ENCODE data around the gene CDX2. TPM values are rescaled to one million over a fixed set of nuclear protein-coding genes. Genes with fewer than 3 reads are reported as not detected.

The CDX2 gene
- total RNA-seq, 1 donor from 2014 or later, result not detected

DNA sequence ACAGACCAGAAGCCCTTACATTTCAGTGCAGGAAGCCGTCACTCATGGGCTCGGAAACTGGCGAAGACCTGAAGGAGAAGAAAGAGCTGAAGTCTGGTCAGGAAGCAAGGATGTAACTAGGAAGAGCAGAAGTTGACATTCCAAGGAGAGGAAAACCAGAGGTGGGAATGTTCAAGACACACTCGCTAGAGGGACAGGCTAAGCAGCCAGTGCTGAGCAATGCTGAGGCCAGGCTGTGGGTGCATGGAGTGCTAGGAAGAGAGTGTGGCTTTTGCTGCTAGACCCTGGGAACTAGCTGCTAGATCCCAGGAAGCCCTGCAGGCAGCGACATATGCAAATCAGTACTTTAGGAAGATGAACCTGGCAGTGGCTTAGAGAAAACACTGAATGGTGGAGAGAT, 31.5 kb upstream of the CDX2 start:
- POLR2A ChIA-PET, result no interaction called here
- no peaks in the 10 kb centered on the region for H3K36me3 Mint-ChIP-seq (ENCODE audit: low read depth)
- TF ChIP-seq, protein P1, sequence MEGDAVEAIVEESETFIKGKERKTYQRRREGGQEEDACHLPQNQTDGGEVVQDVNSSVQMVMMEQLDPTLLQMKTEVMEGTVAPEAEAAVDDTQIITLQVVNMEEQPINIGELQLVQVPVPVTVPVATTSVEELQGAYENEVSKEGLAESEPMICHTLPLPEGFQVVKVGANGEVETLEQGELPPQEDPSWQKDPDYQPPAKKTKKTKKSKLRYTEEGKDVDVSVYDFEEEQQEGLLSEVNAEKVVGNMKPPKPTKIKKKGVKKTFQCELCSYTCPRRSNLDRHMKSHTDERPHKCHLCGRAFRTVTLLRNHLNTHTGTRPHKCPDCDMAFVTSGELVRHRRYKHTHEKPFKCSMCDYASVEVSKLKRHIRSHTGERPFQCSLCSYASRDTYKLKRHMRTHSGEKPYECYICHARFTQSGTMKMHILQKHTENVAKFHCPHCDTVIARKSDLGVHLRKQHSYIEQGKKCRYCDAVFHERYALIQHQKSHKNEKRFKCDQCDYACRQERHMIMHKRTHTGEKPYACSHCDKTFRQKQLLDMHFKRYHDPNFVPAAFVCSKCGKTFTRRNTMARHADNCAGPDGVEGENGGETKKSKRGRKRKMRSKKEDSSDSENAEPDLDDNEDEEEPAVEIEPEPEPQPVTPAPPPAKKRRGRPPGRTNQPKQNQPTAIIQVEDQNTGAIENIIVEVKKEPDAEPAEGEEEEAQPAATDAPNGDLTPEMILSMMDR (IDR thresholded peaks at IDR 0.05), result no peak
- DNase-seq (no peak), ATAC-seq (ENCODE audit: low read depth) (no peak)
- H3K9me3 Mint-ChIP-seq, result no peaks in the 10 kb centered on the region
- intact Hi-C loops (cut with micrococcal nuclease), result no loop called here
- H3K4me3 Mint-ChIP-seq, result no peak overlapping the region
- CTCF ChIA-PET, result no interaction called here
- no peaks in the 10 kb centered on the region for H3K27me3 Mint-ChIP-seq
- no peak overlapping the region for H3K27ac Mint-ChIP-seq
- H3K4me1 Mint-ChIP-seq, result peaks cover 3% of the 10 kb centered on the region

DNA sequence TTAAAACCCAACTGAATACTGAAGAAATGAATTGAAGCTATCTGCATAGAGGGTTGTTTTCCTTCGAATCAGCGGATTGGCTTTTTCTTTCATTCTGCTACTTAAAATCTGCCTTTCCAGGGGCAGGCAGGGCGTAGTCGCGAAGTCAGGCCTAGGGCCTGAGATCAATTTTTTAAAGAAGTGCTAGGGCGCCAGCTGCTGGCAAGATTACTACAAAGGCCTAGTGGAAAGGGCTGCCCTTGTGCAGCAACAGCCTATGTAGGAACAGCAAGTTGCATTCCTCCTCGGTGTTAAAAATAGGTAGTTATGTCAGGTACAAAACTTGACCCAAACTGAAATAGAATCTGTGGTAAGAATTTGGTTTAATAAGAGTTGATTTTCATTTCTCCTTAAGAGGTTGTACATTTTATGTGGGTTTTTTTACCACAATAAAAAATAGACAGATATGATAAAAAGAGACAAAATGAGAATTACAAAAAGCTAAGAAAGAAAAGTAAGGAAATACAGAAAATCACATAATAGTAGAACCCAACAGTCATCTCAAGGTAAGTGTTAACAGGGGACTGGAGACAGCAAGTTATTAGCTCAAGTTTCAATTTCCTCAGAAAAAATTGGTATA, 28.9 kb upstream of the CDX2 start:
- Mint-ChIP-seq H3K4me3 (no peak overlapping the region), H3K4me1 (peaks cover 3% of the 10 kb centered on the region), H3K27ac (no peak overlapping the region), H3K27me3 (no peaks in the 10 kb centered on the region), H3K36me3 (ENCODE audit: low read depth) (no peaks in the 10 kb centered on the region), H3K9me3 (no peaks in the 10 kb centered on the region)
- peak; percentile 42 for ATAC-seq (ENCODE audit: low read depth)
- intact Hi-C loops (cut with micrococcal nuclease), result no loop called here
- CTCF ChIA-PET, result interaction anchor here (0.9 to 1.8 kb wide), 6 partner anchors 14 to 636 kb away, joined by 3 to 8 read pairs (median 4); no protein-coding TSS in a partner anchor
- no peak for DNase-seq
- POLR2A ChIA-PET, result no interaction called here
- TF ChIP-seq, protein P1 (IDR thresholded peaks at IDR 0.05), result no peak

DNA sequence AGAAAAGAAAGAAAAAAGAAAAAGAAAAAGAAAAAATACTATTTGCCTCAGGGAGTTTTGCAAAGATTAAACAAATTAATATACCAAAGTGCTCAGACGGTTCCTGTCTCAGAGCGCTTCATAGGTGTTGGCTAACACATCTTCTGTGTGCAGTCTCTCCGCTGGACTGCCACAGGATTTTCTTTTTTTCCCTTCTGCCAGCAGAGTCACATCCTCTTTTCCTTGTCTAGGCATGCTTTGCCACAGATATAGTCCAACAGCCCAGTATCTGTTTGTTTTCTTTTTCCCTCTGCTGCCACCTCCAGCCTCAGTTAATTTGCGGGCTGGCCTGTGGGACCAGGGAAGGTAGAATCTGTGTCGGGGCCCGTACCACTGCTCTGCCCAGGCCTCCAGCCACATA, 22.8 kb upstream of the CDX2 start:
- Mint-ChIP-seq H3K9me3 (no peaks in the 10 kb centered on the region), H3K4me3 (no peak overlapping the region), H3K4me1 (no peaks in the 10 kb centered on the region), H3K36me3 (ENCODE audit: low read depth) (no peaks in the 10 kb centered on the region), H3K27ac (no peak overlapping the region), H3K27me3 (no peaks in the 10 kb centered on the region)
- intact Hi-C loops (cut with micrococcal nuclease), result no loop called here
- ATAC-seq (ENCODE audit: low read depth), result no peak
- POLR2A ChIA-PET, result no interaction called here
- no peak for DNase-seq
- TF ChIP-seq, protein P1 (IDR thresholded peaks at IDR 0.05), result no peak
- CTCF ChIA-PET, result no interaction called here

DNA sequence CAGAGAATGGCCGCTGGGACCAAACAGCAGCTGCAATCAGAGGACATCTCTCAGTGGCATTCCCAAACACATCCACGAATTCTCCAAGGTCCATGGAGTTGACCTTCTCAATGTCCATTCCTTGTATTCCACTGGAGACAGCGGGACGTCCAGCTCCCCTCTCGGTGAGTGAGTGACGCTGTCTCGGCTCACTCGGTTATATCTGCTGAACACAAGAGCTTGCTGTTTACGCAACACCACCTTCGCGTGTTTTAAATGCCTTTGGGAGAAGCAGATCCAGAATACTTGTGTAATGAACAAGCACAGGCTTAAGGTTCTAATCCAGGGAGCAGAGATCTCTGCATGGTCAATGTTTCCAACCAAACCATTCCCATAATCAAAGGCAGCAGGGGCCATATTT, 19.4 kb upstream of the CDX2 start, which contains the start of gene URAD:
Gene URAD, minus strand, starts transcription at position 174 of the 400 bp plus-strand sequence. Its CDS starts 56 bp downstream, at position 118.
- Mint-ChIP-seq H3K4me1 (no peaks in the 10 kb centered on the region), H3K9me3 (no peaks in the 10 kb centered on the region), H3K27ac (no peak within 1 kb of the TSS), H3K36me3 (ENCODE audit: low read depth) (no peaks in the 10 kb centered on the region), H3K4me3 (no peak within 1 kb of the TSS), H3K27me3 (peaks cover 6% of the 10 kb centered on the region)
- DNase-seq (no peak), ATAC-seq (ENCODE audit: low read depth) (no peak)
- TF ChIP-seq, protein P1 (IDR thresholded peaks at IDR 0.05), result no peak
- ChIA-PET POLR2A (interaction anchor here (0.6 kb wide), 1 partner anchor 116 kb away, joined by 3 read pairs; no protein-coding TSS in a partner anchor), CTCF (no interaction called here)
- intact Hi-C loops (cut with micrococcal nuclease), result loop anchor here (10.0 kb wide), 1 partner anchor 806 kb away; no protein-coding TSS in a partner anchor

DNA sequence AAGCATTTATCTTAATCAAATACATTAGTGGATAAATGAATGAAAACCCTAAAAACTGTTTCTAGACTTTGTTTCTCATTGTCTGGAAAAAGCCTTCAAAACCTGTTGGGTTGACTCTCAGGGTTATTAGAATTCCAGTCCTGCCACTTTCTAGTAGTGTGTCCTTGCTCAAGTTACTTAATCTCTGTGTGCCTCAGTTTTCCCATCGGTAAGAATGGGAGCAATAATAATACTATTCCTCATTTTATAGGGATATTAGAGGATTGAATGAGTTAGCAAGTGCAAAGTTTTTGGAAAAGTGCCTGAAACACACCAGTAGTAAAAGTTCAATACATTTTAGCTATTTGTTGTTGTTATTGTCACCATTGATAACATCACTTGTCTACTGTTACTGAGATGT, 16.5 kb upstream of the CDX2 start:
- peaks cover 32% of the 10 kb centered on the region for H3K27me3 Mint-ChIP-seq
- CTCF ChIA-PET, result interaction anchor here (1.6 to 10.8 kb wide), 6 partner anchors 117 to 1000 kb away, joined by 3 to 230 read pairs (median 10); no protein-coding TSS in a partner anchor
- no peak for ATAC-seq (ENCODE audit: low read depth)
- no peak overlapping the region for H3K27ac Mint-ChIP-seq
- H3K9me3 Mint-ChIP-seq, result no peaks in the 10 kb centered on the region
- TF ChIP-seq, protein P1 (IDR thresholded peaks at IDR 0.05), result no peak
- no peak overlapping the region for H3K4me3 Mint-ChIP-seq
- no peak for DNase-seq
- no peaks in the 10 kb centered on the region for H3K36me3 Mint-ChIP-seq (ENCODE audit: low read depth)
- peaks cover 5% of the 10 kb centered on the region for H3K4me1 Mint-ChIP-seq
- intact Hi-C loops (cut with micrococcal nuclease), result loop anchor here (10.0 kb wide), 1 partner anchor 809 kb away; no protein-coding TSS in a partner anchor
- POLR2A ChIA-PET, result no interaction called here

Measured in activated B cell treated with CpG ODN at 0.5 μM for 24 hours (primary cell).